Transverse colon (tissue), 4 donors: ENCODE data around the gene TM9SF1. TPM values are rescaled to one million over a fixed set of nuclear protein-coding genes. Genes with fewer than 3 reads are reported as not detected.
"Not testable (repeated sequence)": the region's sequence is repeated elsewhere in the genome, so short reads cannot be mapped to it uniquely, and the experiment has no call there.

Experiments
- DNase-seq: peaks from one replicate; pipeline ENCODE4 v3.0.0-alpha.2; 2019
- H3K27ac ChIP-seq, 4 donors: fragments of 200-600 bp; sonication (generic); 2 replicates each; pipeline ENCODE4 v1.5.1; 2016 to 2018; ENCODE audit warnings: inconsistent platforms in 4 of 4
- H3K27me3 ChIP-seq: fragments of 200-600 bp; sonication (generic); 2 replicates; pipeline ENCODE4 v1.5.1; 2017; ENCODE audit warnings: inconsistent platforms
- H3K36me3 ChIP-seq, 4 donors: fragments of 200-600 bp; sonication (generic); 2 replicates each; pipeline ENCODE4 v1.5.1; 2017 to 2019; ENCODE audit warnings: inconsistent platforms in 4 of 4
- H3K4me1 ChIP-seq, 4 donors: fragments of 200-600 bp; sonication (generic); 2 replicates each; pipeline ENCODE4 v1.5.1; 2017 to 2020; ENCODE audit warnings: inconsistent platforms in 4 of 4
- H3K4me3 ChIP-seq, 4 donors: fragments of 200-600 bp; sonication (generic); 1 replicate in 1 of 4; 2 replicates in 3 of 4; pipeline versions ENCODE4 v1.5.1 to v1.6.1; 2017 to 2019; ENCODE audit warnings: inconsistent platforms in 4 of 4
- H3K9me3 ChIP-seq, 2 donors: fragments of 200-600 bp; sonication (generic); 2 replicates each; pipeline ENCODE4 v1.5.1; 2017 to 2019; ENCODE audit warnings: inconsistent platforms in 2 of 2
- EP300 ChIP-seq: sonication (generic); formaldehyde crosslinking; IDR thresholded peaks from one replicate; pipeline ENCODE4 v1.6.1; 2017; ENCODE audit warnings: antibody characterized with exemption, low read depth
- POLR2A ChIP-seq: fragments of 450-650 bp; IDR thresholded peaks from one replicate; pipeline ENCODE4 v1.6.1; 2016; ENCODE audit warnings: antibody characterized with exemption, mild to moderate bottlenecking, moderate library complexity
- POLR2AphosphoS5 ChIP-seq, 3 donors: sonication (generic); formaldehyde crosslinking; IDR thresholded peaks; one replicate each; pipeline ENCODE4 v1.6.1; 2016; ENCODE audit warnings: antibody characterized with exemption in 3 of 3
- WGBS, 2 donors: methylation state at CpG; one replicate each; pipeline ENCODE4 v1.1.5; 2018; ENCODE audit warnings: low coverage in 1 of 2; 5-methylcytosine and 5-hydroxymethylcytosine counted together
- in situ Hi-C, 4 donors: fragments of 200-750 bp; cut with MboI; loops; one replicate each; pipeline versions ENCODE4 v1.15.0 to v1.15.1; 2017; ENCODE audit warnings: low sequenced_read_pairs in 3 of 4, low pct_ligation_motif_present in 1 of 4, low pct_unique_long_range_greater_than_20kb in 1 of 4
- intact Hi-C: fragments of 100-400 bp; cut with DNase I; formaldehyde crosslinking; loops from one replicate; pipeline ENCODE4 v1.15.1; 2023; ENCODE audit warnings: low total_unique reads
- total RNA-seq, 4 donors: library from RNA; depleted of rRNA; stranded (reverse); fragments of >200 nt; gene quantifications; one replicate each; pipeline ENCODE4 v1.1.0, GENCODE V29; 2016
- TF ChIP-seq, protein P1 (sequence below), 5 experiments: fragments of 200-600 bp in 3 of 5; fragments of 450-650 bp in 2 of 5; sonication (generic) in 3 of 5; IDR thresholded peaks; 1 replicate in 2 of 5; 2 replicates in 3 of 5; pipeline ENCODE4 v1.5.1; 2016 to 2017; ENCODE audit warnings: antibody characterized with exemption in 5 of 5, inconsistent platforms in 3 of 5, mild to moderate bottlenecking in 2 of 5, moderate library complexity in 1 of 5

Gene TM9SF1
- total RNA-seq, 4 donors from 2014 or later, result 32.9 to 127 (median 63.9) TPM

GRCh38 chr14:24228902-24229301, 33.7 kb upstream of the TM9SF1 start:
- no peak overlapping the region for H3K27ac ChIP-seq
- DNase-seq, result no peak
- peaks cover 0 to 7% (median 0%) of the 10 kb centered on the region in 4 donors for H3K36me3 ChIP-seq
- in situ Hi-C loops, result loop anchor here in 3 of 4 donors (25.0 kb wide), 1 partner anchor 208 kb away; the partner anchor contains the start of genes CBLN3 (in 3 of the 3), KHNYN (in 3 of the 3) and SDR39U1 (in 3 of the 3)
- no peak for TF ChIP-seq EP300
- intact Hi-C loops, result no loop called here
- H3K4me3 ChIP-seq, result no peak overlapping the region
- peaks cover 14 to 23% (median 20%) of the 10 kb centered on the region in 4 donors for H3K4me1 ChIP-seq
- no peaks in the 10 kb centered on the region for H3K9me3 ChIP-seq
- 18 to 43% methylated on average over 1 of the region's 1 CpG for WGBS, 2 donors
- no peaks in the 10 kb centered on the region for H3K27me3 ChIP-seq

DNA sequence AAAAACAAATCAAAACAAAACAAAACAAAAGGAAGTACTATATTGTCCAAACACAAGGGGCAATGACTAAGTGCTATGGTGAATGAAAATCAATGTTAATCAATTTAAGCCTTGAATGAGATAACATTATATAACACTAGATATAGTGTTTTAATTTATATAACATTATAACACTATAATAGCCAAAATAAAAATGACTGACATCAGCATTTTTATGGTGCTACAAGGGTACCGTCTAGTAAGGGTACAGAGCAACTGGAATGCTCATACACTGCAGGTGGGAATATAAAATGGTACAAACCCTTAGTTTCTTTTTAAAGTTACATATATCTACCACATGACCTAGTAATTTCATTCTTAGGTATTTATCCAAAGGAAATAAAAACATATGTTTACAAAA, 31.2 kb upstream of the TM9SF1 start:
- Histone ChIP-seq H3K36me3 (peaks cover 0 to 7% (median 0%) of the 10 kb centered on the region in 4 donors), H3K27me3 (no peaks in the 10 kb centered on the region), H3K9me3 (no peaks in the 10 kb centered on the region), H3K4me3 (no peak overlapping the region), H3K4me1 (peaks cover 8 to 10% (median 10%) of the 10 kb centered on the region in 4 donors), H3K27ac (no peak overlapping the region)
- intact Hi-C loops (no loop called here), in situ Hi-C loops (loop anchor here in 3 of 4 donors (25.0 kb wide), 1 partner anchor 211 kb away; the partner anchor contains the start of genes CBLN3 (in 3 of the 3), KHNYN (in 3 of the 3) and SDR39U1 (in 3 of the 3))
- DNase-seq, result no peak
- WGBS, 2 donors, result 67 to 80% methylated on average over 1 of the region's 1 CpG
- TF ChIP-seq EP300 (no peak), POLR2A (no peak), POLR2AphosphoS5 (IDR thresholded peaks at IDR 0.05) (no peak)
- TF ChIP-seq, protein P1, sequence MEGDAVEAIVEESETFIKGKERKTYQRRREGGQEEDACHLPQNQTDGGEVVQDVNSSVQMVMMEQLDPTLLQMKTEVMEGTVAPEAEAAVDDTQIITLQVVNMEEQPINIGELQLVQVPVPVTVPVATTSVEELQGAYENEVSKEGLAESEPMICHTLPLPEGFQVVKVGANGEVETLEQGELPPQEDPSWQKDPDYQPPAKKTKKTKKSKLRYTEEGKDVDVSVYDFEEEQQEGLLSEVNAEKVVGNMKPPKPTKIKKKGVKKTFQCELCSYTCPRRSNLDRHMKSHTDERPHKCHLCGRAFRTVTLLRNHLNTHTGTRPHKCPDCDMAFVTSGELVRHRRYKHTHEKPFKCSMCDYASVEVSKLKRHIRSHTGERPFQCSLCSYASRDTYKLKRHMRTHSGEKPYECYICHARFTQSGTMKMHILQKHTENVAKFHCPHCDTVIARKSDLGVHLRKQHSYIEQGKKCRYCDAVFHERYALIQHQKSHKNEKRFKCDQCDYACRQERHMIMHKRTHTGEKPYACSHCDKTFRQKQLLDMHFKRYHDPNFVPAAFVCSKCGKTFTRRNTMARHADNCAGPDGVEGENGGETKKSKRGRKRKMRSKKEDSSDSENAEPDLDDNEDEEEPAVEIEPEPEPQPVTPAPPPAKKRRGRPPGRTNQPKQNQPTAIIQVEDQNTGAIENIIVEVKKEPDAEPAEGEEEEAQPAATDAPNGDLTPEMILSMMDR (IDR thresholded peaks at IDR 0.05), result no peak

DNA sequence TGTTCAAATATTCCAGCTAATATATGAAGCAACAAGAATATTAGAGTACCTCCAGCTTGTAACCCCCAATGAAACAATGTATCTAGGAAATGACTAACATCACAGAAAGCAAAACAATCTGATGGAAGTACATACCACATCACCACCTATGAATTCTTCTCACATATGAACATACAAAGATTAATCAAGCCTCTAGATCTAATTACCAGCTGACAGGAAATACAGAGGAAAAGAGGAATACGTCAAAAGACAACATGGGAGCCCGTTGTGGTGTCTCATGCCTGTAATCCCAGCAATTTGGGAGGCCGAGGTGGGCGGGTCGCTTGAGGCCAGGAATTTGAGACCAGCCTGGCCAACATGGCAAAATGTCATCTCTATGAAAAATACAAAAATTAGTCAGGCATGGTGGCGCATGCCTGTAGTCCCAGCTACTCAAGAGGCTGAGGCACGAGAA, 29.4 kb upstream of the TM9SF1 start:
- WGBS, 2 donors, result 84 to 94% methylated on average over 2 to 7 of the region's 7 CpGs
- Histone ChIP-seq H3K4me3 (no peak overlapping the region), H3K9me3 (no peaks in the 10 kb centered on the region), H3K4me1 (no peaks in the 10 kb centered on the region), H3K27me3 (no peaks in the 10 kb centered on the region), H3K27ac (no peak overlapping the region), H3K36me3 (peaks cover 0 to 7% (median 0%) of the 10 kb centered on the region in 4 donors)
- no peak for TF ChIP-seq EP300
- TF ChIP-seq POLR2AphosphoS5 (IDR thresholded peaks at IDR 0.05), result no peak
- no peak for TF ChIP-seq POLR2A
- TF ChIP-seq, protein P1 (IDR thresholded peaks at IDR 0.05), result no peak
- in situ Hi-C loops, result loop anchor here in 3 of 4 donors (25.0 kb wide), 1 partner anchor 213 kb away; the partner anchor contains the start of genes CBLN3 (in 3 of the 3), KHNYN (in 3 of the 3) and SDR39U1 (in 3 of the 3)
- intact Hi-C loops, result no loop called here
- DNase-seq, result no peak

DNA sequence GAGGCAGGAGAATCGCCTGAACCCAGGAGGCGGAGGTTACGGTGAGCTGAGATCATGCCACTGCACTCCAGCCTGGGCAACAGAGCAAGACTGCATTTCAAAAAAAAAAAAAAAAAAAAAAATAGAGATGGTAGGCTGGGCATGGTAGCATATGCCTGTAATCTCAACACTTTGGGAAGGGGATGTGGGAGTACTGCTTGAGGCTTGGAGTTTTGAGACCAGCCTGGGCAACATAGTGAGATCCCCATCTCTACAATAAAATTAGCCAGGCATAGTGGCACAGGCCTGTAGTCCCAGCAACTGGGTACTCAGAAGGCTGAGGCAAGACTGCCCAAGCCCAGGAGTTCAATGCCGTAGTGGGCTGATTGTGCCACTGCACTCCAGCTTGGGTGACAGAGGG, 27.7 kb upstream of the TM9SF1 start:
- H3K4me3 ChIP-seq, H3K27me3 ChIP-seq, DNase-seq, H3K36me3 ChIP-seq, intact Hi-C loops, H3K27ac ChIP-seq, in situ Hi-C loops, H3K9me3 ChIP-seq, H3K4me1 ChIP-seq: not testable (repeated sequence)
- WGBS, 2 donors, result 90 to 97% methylated on average over 1 to 4 of the region's 4 CpGs

DNA sequence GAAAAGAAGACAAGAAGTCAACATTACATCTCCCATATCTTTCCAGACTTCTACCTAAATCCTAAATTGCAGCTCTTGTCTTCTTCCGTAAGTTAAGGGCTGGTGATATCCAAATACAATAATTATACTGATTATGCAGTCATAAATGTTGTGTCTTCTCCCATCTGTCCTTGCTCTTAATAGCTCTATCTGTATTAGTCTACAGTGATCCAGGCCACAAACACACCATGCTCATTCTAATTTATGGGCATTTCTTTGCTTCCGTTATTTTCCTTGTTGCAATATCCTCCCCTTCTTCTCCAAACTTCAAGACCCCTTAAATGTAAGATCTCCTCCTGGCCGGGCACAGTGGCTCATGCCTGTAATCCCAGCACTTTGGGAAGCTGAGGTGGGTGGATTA, 24.3 kb upstream of the TM9SF1 start:
- intact Hi-C loops, result no loop called here
- Histone ChIP-seq H3K27me3 (no peaks in the 10 kb centered on the region), H3K36me3 (no peaks in the 10 kb centered on the region), H3K4me1 (peaks cover 4 to 13% (median 5%) of the 10 kb centered on the region in 4 donors), H3K9me3 (no peaks in the 10 kb centered on the region), H3K27ac (no peak overlapping the region), H3K4me3 (no peak overlapping the region)
- TF ChIP-seq, protein P1 (IDR thresholded peaks at IDR 0.05), result no peak
- no peak for TF ChIP-seq POLR2AphosphoS5 (IDR thresholded peaks at IDR 0.05)
- no peak for TF ChIP-seq EP300
- TF ChIP-seq POLR2A, result no peak
- in situ Hi-C loops, result no loop called here
- DNase-seq, result no peak
- WGBS, 2 donors, result 61 to 63% methylated on average over 3 of the region's 3 CpGs
